NCI-H524 (cell line): ENCODE results near the gene C6.

Experiments
- DNase-seq, 2 experiments: peaks; one replicate each; lab custom pipeline; 2025; lab: John Stamatoyannopoulos, UW

Gene C6

GRCh38 chr5:41120600-41120999, 92.7 kb downstream of the C6 start:
- no peak for DNase-seq

- no peak for DNase-seq
Measured at GRCh38 chr5:41118177-41118576, 95.2 kb downstream of the C6 start.

GRCh38 chr5:41115281-41115680, 98.1 kb downstream of the C6 start:
- DNase-seq: no peak

GRCh38 chr5:41112486-41113455, 100.6 kb downstream of the C6 start:
- DNase-seq: no peak

- no peak for DNase-seq
Measured at GRCh38 chr5:41109186-41109585, 104.1 kb downstream of the C6 start.

GRCh38 chr5:41102341-41102740, 111.0 kb downstream of the C6 start:
- no peak for DNase-seq

- DNase-seq: no peak
Measured at GRCh38 chr5:41097642-41098041, 115.7 kb downstream of the C6 start.

- DNase-seq: no peak
Measured at GRCh38 chr5:41095324-41096101, 117.8 kb downstream of the C6 start.

GRCh38 chr5:41094871-41095270, 118.5 kb downstream of the C6 start:
- no peak for DNase-seq

- DNase-seq: no peak
Measured at GRCh38 chr5:41093803-41094202, 119.5 kb downstream of the C6 start.
